Fibroblast of lung (primary cell): ENCODE measurements around the gene LAIR1. TPM values are rescaled to one million over a fixed set of nuclear protein-coding genes. Genes with fewer than 3 reads are reported as not detected.

ENCODE experiments used
- DNase-seq, 2 donors: peaks; one replicate each; pipeline versions ENCODE4 v3.0.0 to v3.0.0-alpha.2; 2010; ENCODE audit warnings: low read depth in 2 of 2
- H2AFZ ChIP-seq: 2 replicates; pipeline ENCODE4 v1.5.1; 2012; ENCODE audit warnings: low read length, control low read depth, inconsistent platforms
- H3K27ac ChIP-seq: 2 replicates; pipeline ENCODE4 v1.5.1; 2011; ENCODE audit warnings: low read length, control low read depth; ENCODE audit not compliant: insufficient read depth
- H3K27me3 ChIP-seq: 2 replicates; pipeline ENCODE4 v1.5.1; 2011; ENCODE audit warnings: mild to moderate bottlenecking, low read length; ENCODE audit not compliant: control insufficient read depth, insufficient read depth
- H3K36me3 ChIP-seq: 2 replicates; pipeline ENCODE4 v1.5.1; 2011; ENCODE audit warnings: low read length; ENCODE audit not compliant: control insufficient read depth, insufficient read depth
- H3K4me1 ChIP-seq: 2 replicates; pipeline ENCODE4 v1.5.1; 2011; ENCODE audit warnings: low read length; ENCODE audit not compliant: control insufficient read depth, insufficient read depth; ENCODE audit errors: extremely low read depth
- H3K4me2 ChIP-seq: 2 replicates; pipeline ENCODE4 v1.5.1; 2011; ENCODE audit warnings: low read length, control low read depth; ENCODE audit not compliant: insufficient read depth; ENCODE audit errors: extremely low read depth
- H3K4me3 ChIP-seq, 4 experiments: fragments of 200-600 bp in 1 of 4; sonication (generic) in 1 of 4; replicated peaks in 1 of 4; 2 replicates each; pipeline ENCODE4 v1.5.1; 2011 to 2016; ENCODE audit warnings: low read length in 4 of 4, low read depth in 3 of 4, mild to moderate bottlenecking in 3 of 4, control low read depth in 2 of 4, inconsistent platforms in 1 of 4, mixed read lengths in 1 of 4; ENCODE audit not compliant: insufficient read depth in 1 of 4; ENCODE audit errors: control extremely low read depth in 1 of 4
- H3K79me2 ChIP-seq: 2 replicates; pipeline ENCODE4 v1.5.1; 2012; ENCODE audit warnings: mild to moderate bottlenecking, low read length, inconsistent platforms; ENCODE audit not compliant: control insufficient read depth, insufficient read depth
- H3K9ac ChIP-seq: 2 replicates; pipeline ENCODE4 v1.5.1; 2011; ENCODE audit warnings: mild to moderate bottlenecking, low read length, control low read depth; ENCODE audit not compliant: insufficient read depth
- H3K9me3 ChIP-seq: 2 replicates; pipeline ENCODE4 v1.5.1; 2012; ENCODE audit warnings: low read depth, low read length; ENCODE audit not compliant: control insufficient read depth, insufficient read depth
- H4K20me1 ChIP-seq: 2 replicates; pipeline ENCODE4 v1.5.1; 2011; ENCODE audit warnings: low read length; ENCODE audit not compliant: control insufficient read depth, insufficient read depth; ENCODE audit errors: extremely low read depth
- CTCF ChIP-seq, 2 donors: IDR thresholded peaks in 1 of 2; conservative IDR thresholded peaks in 1 of 2; 1 replicate in 1 of 2; 2 replicates in 1 of 2; pipeline ENCODE4 v1.5.1; 2011 to 2012; ENCODE audit warnings: low read length in 2 of 2, control low read depth in 1 of 2, inconsistent platforms in 1 of 2, low read depth in 1 of 2, mild to moderate bottlenecking in 1 of 2
- EZH2 ChIP-seq: IDR thresholded peaks from 2 replicates; pipeline ENCODE4 v1.5.1; 2012; ENCODE audit warnings: low read length, control low read depth, mild to moderate bottlenecking; ENCODE audit errors: missing control alignments
- polyA plus RNA-seq, 2 donors: library from polyadenylated mRNA; depleted of rRNA in 1 of 2; stranded (reverse) in 1 of 2; unstranded in 1 of 2; fragments of >200 nt; gene quantifications; 2 replicates each; pipeline ENCODE4 v1.2.1, GENCODE V29; 2011 to 2012; ENCODE audit warnings: missing spikeins in 1 of 2
- total RNA-seq: library from RNA; depleted of rRNA; stranded (reverse); fragments of >200 nt; gene quantifications from 2 replicates; pipeline ENCODE4 v1.2.1, GENCODE V29; 2014

The LAIR1 gene
- total and polyA plus RNA-seq, 2 donors (not counting 1 experiment from before 2014, with no cell fraction given): not detected

GRCh38 chr19:54405628-54406027, 40.9 kb upstream of the LAIR1 start:
- Histone ChIP-seq H3K4me3 (no peak overlapping the region), H2AFZ (no peak overlapping the region), H3K79me2 (no peaks in the 10 kb centered on the region), H4K20me1 (no peaks in the 10 kb centered on the region), H3K9ac (no peak overlapping the region), H3K9me3 (no peaks in the 10 kb centered on the region), H3K27me3 (no peaks in the 10 kb centered on the region), H3K36me3 (no peaks in the 10 kb centered on the region), H3K4me2 (no peak overlapping the region), H3K4me1 (no peaks in the 10 kb centered on the region), H3K27ac (no peak overlapping the region)
- TF ChIP-seq CTCF (conservative IDR thresholded peaks at IDR 0.05 in 1 of 2, IDR thresholded peaks at IDR 0.05 in 1 of 2; ENCODE audit: low read depth in 1 of 2, low read length in 2 of 2) (no peak), EZH2 (no peak)
- no peak for DNase-seq

GRCh38 chr19:54403054-54403453, 38.3 kb upstream of the LAIR1 start:
- H3K27ac ChIP-seq: no peak overlapping the region
- no peaks in the 10 kb centered on the region for H3K79me2 ChIP-seq
- H3K27me3 ChIP-seq: no peaks in the 10 kb centered on the region
- no peak overlapping the region for H3K4me2 ChIP-seq
- no peak for DNase-seq
- H4K20me1 ChIP-seq: no peaks in the 10 kb centered on the region
- TF ChIP-seq EZH2: no peak
- no peak for TF ChIP-seq CTCF (conservative IDR thresholded peaks at IDR 0.05 in 1 of 2, IDR thresholded peaks at IDR 0.05 in 1 of 2; ENCODE audit: low read depth in 1 of 2, low read length in 2 of 2)
- H2AFZ ChIP-seq: no peak overlapping the region
- H3K9ac ChIP-seq: no peak overlapping the region
- H3K36me3 ChIP-seq: no peaks in the 10 kb centered on the region
- H3K9me3 ChIP-seq: no peaks in the 10 kb centered on the region
- H3K4me3 ChIP-seq: no peak overlapping the region
- no peaks in the 10 kb centered on the region for H3K4me1 ChIP-seq

- Histone ChIP-seq H3K4me2 (no peak overlapping the region), H3K79me2 (no peaks in the 10 kb centered on the region), H2AFZ (no peak overlapping the region), H3K27me3 (no peaks in the 10 kb centered on the region), H3K4me1 (no peaks in the 10 kb centered on the region), H3K27ac (no peak overlapping the region), H3K9ac (no peak overlapping the region), H4K20me1 (no peaks in the 10 kb centered on the region), H3K9me3 (no peaks in the 10 kb centered on the region), H3K36me3 (no peaks in the 10 kb centered on the region), H3K4me3 (no peak overlapping the region)
- no peak for DNase-seq
- TF ChIP-seq CTCF (conservative IDR thresholded peaks at IDR 0.05 in 1 of 2, IDR thresholded peaks at IDR 0.05 in 1 of 2; ENCODE audit: low read depth in 1 of 2, low read length in 2 of 2) (no peak), EZH2 (no peak)
Measured at GRCh38 chr19:54400913-54401312, 36.2 kb upstream of the LAIR1 start.
